GM12872 (cell line): ENCODE results near the gene KRT3.

Experiments
- CTCF ChIP-seq: IDR thresholded peaks from 3 replicates; pipeline ENCODE4 v1.5.1; 2011; ENCODE audit warnings: low read depth, mild to moderate bottlenecking, low read length, moderate library complexity; ENCODE audit not compliant: insufficient read depth

KRT3 gene

DNA sequence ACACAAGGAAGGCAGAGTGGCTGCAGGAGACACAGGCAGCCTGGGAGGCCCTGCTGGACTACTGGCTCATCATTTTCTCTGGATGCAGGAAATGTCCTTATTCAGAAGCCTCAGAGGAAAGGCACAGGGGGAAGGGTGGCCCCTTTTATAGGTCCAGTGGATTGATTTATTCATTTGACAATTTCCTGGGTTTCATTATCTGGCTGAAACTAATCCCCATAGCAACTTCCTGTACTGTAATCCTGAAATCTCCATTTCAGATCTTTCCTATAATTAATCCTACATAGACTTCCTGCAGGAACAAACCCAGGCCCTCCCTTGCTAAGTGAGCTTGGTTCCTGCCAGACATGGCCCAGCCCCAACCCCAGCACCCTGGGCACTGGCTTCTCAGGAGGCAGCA, 41.8 kb downstream of the KRT3 start:
- TF ChIP-seq CTCF = no peak

DNA sequence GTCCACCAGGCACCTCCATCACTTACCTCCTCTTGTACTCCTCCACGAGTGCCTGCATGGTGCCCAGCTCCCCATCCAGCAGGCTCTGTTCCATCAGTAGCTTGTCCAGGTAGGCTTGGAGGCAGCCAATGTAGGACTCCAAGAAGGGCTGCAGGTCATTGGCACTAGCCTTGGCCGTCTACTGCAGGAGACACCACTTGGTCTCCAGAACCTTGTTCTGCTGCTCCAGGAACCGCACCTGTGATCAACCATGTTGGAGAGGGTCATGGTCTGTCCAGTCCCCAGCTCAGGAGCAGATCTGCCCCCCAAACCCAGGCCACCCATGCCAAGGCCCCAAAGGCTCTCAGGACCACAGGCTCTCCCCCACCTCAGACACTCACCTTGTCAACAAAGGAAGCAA, 42.6 kb downstream of the KRT3 start:
- TF ChIP-seq CTCF = no peak

- TF ChIP-seq CTCF = no peak
These were observed 43.4 kb downstream of the KRT3 start for GRCh38 chr12:52752516-52752915.

- no peak for TF ChIP-seq CTCF
These were observed 44.1 kb downstream of the KRT3 start for GRCh38 chr12:52751795-52752194.

DNA sequence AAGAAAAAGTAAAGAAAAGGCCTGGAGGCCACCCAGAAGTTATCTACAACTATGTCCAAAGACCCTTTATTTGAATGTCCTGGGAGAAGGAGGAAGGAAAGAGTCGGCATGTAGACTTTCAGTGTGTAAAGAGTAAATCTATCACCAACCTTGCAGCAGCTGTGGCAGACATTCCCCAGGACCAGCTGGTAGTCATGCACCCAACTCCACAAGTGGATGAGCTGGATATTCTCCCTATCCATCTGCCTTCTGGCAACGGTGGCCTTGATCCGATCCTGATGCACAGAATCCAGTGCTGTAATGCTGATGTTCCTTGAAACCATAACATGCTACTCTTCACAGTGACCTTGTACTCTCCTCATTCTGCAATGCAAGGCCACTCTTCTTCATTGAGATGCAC, 46.1 kb downstream of the KRT3 start:
- no peak for TF ChIP-seq CTCF

DNA sequence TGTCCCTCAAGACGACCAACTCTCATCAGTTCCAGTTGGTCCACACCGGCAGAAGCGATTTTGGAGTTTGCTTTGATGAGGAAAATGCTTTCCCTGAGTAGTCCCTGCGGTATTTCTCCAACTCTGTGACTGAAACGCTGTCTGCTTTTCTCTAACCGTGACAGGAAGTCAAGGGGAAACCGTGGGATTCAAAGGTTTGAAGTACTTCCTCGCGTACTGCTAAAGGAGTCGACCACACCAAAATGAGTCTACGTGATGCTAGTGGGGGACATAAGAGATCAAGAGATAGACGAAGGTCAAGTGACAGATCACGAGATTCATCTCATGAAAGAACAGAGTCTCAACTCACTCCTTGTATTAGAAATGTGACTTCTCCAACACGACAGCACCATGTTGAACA, 47.3 kb downstream of the KRT3 start:
- TF ChIP-seq CTCF = no peak

DNA sequence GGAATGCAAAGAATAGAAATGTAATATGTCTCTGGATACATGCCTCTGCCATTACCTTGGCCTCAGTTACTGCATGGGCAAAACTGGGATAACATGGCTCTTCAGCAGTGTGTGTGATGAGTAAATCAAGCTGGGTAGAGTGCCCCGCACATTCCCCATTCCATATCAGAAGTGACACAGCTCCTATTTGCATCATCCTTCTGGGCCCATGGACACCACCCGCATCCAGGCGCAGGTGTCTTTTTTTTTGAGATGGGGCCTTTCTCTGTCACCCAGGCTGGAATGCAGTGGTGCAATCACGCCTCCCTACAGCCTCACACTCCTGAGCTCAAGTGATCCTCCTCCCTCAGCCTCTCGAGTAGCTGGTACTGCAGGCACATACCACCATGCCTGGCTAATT, 50.4 kb downstream of the KRT3 start:
- TF ChIP-seq CTCF = no peak
